WTC11 (cell line): ENCODE data around the gene SMAD6. TPM values are rescaled to one million over a fixed set of nuclear protein-coding genes. Genes with fewer than 3 reads are reported as not detected.

ENCODE experiments used
- ATAC-seq: fragments of 200-7000 bp; cut with Tn5 transposase; 2 replicates; pipeline ENCODE4 v1.10.0; 2021; ENCODE audit warnings: mild to moderate bottlenecking, moderate library complexity
- CTCF ChIA-PET: fragments of 300-600 bp; sonication (Branson Sonifier 250); formaldehyde crosslinking; loops from one replicate; lab custom pipeline; 2021; ENCODE audit warnings: antibody characterized with exemption; lab: Charles Lee
- POLR2A ChIA-PET: fragments of 350-600 bp; sonication (Branson Sonifier 250); formaldehyde crosslinking; loops from one replicate; lab custom pipeline; 2021; ENCODE audit warnings: antibody characterized with exemption; lab: Charles Lee
- DNase-seq: peaks from one replicate; pipeline ENCODE4 v3.0.0; 2021; ENCODE audit warnings: low spot score
- H3K27ac Mint-ChIP-seq: 2 replicates; pipeline ENCODE4 v1.8.0; 2021; ENCODE audit warnings: mixed read lengths
- H3K27me3 Mint-ChIP-seq: 2 replicates; pipeline ENCODE4 v1.8.0; 2021; ENCODE audit warnings: low read depth, mild to moderate bottlenecking, moderate library complexity, mixed read lengths
- H3K36me3 Mint-ChIP-seq: 2 replicates; pipeline ENCODE4 v1.8.0; 2021; ENCODE audit warnings: mixed read lengths
- H3K4me1 Mint-ChIP-seq: 2 replicates; pipeline ENCODE4 v1.8.0; 2022; ENCODE audit warnings: mixed read lengths
- H3K4me3 Mint-ChIP-seq: 2 replicates; pipeline ENCODE4 v1.8.0; 2021; ENCODE audit warnings: mild to moderate bottlenecking, moderate library complexity, mixed read lengths
- H3K9me3 Mint-ChIP-seq: 2 replicates; pipeline ENCODE4 v1.8.0; 2021; ENCODE audit warnings: mixed read lengths
- ATF1 ChIP-seq: sonication (generic); formaldehyde crosslinking; IDR thresholded peaks from 2 replicates; pipeline ENCODE4 v1.8.1; 2023; ENCODE audit warnings: mild to moderate bottlenecking, moderate library complexity, missing genetic modification reagents
- CREM ChIP-seq: sonication (generic); formaldehyde crosslinking; IDR thresholded peaks from 2 replicates; pipeline ENCODE4 v1.8.1; 2022; ENCODE audit warnings: mild to moderate bottlenecking, missing genetic modification reagents, moderate library complexity
- ERG ChIP-seq: fragments of 250-450 bp; sonication (Bioruptor Pico); IDR thresholded peaks from 2 replicates; pipeline ENCODE4 v1.8.0; 2021; ENCODE audit warnings: mild to moderate bottlenecking
- FOXP1 ChIP-seq: sonication (generic); formaldehyde crosslinking; IDR thresholded peaks from 2 replicates; pipeline ENCODE4 v1.8.0; 2022; ENCODE audit warnings: missing genetic modification reagents, mild to moderate bottlenecking, moderate library complexity, borderline replicate concordance
- KAT7 ChIP-seq: sonication (generic); formaldehyde crosslinking; IDR thresholded peaks from 2 replicates; pipeline ENCODE4 v1.8.1; 2023; ENCODE audit warnings: missing genetic modification reagents, mild to moderate bottlenecking, borderline replicate concordance
- MYBL2 ChIP-seq: sonication (generic); formaldehyde crosslinking; IDR thresholded peaks from 2 replicates; pipeline ENCODE4 v1.8.1; 2023; ENCODE audit warnings: mild to moderate bottlenecking, moderate library complexity, missing genetic modification reagents
- NFATC4 ChIP-seq: fragments of 250-450 bp; sonication (Bioruptor Pico); IDR thresholded peaks from 2 replicates; pipeline ENCODE4 v1.9.0; 2021; ENCODE audit warnings: mild to moderate bottlenecking
- OVOL2 ChIP-seq: fragments of 250-450 bp; sonication (Bioruptor Pico); IDR thresholded peaks from 2 replicates; pipeline ENCODE4 v1.9.0; 2021; ENCODE audit warnings: mild to moderate bottlenecking, borderline replicate concordance
- SMAD3 ChIP-seq: sonication (generic); formaldehyde crosslinking; IDR thresholded peaks from 2 replicates; pipeline ENCODE4 v1.8.0; 2022; ENCODE audit warnings: missing genetic modification reagents, mild to moderate bottlenecking, borderline replicate concordance
- ZBTB21 ChIP-seq: sonication (generic); formaldehyde crosslinking; IDR thresholded peaks from 2 replicates; pipeline ENCODE4 v1.8.1; 2023; ENCODE audit warnings: mild to moderate bottlenecking, missing genetic modification reagents, borderline replicate concordance
- ZNF396 ChIP-seq: fragments of 250-450 bp; sonication (Bioruptor Pico); IDR thresholded peaks from 2 replicates; pipeline ENCODE4 v1.8.0; 2021; ENCODE audit warnings: mild to moderate bottlenecking, moderate library complexity, borderline replicate concordance
- ZNF416 ChIP-seq: fragments of 250-450 bp; sonication (Bioruptor Pico); IDR thresholded peaks from 2 replicates; pipeline ENCODE4 v1.9.0; 2021; ENCODE audit warnings: mild to moderate bottlenecking, inconsistent platforms
- ZNF512 ChIP-seq: sonication (generic); formaldehyde crosslinking; IDR thresholded peaks from 2 replicates; pipeline ENCODE4 v1.8.1; 2022; ENCODE audit warnings: missing genetic modification reagents, borderline replicate concordance
- total RNA-seq: library from RNA; stranded (reverse); gene quantifications from 3 replicates; pipeline ENCODE4 v1.2.3, GENCODE V29; 2021
- TF ChIP-seq, protein P1 (sequence below): fragments of 250-450 bp; sonication (Bioruptor Pico); IDR thresholded peaks from 2 replicates; pipeline ENCODE4 v1.9.0; 2021; ENCODE audit warnings: mild to moderate bottlenecking, borderline replicate concordance
- TF ChIP-seq, protein P2 (sequence below): fragments of 200-600 bp; IDR thresholded peaks from 2 replicates; pipeline ENCODE4 v1.8.0; 2022; ENCODE audit warnings: antibody characterized with exemption

The SMAD6 gene
- total RNA-seq, 1 experiment from 2014 or later = 13.9 TPM

GRCh38 chr15:66820481-66821176 lies 118.6 kb downstream of the SMAD6 start (continued):
- TF ChIP-seq ZNF512 = no peak
- no peak for TF ChIP-seq ERG (CRISPR knock-in tag)
- TF ChIP-seq ZNF416 = no peak

DNA sequence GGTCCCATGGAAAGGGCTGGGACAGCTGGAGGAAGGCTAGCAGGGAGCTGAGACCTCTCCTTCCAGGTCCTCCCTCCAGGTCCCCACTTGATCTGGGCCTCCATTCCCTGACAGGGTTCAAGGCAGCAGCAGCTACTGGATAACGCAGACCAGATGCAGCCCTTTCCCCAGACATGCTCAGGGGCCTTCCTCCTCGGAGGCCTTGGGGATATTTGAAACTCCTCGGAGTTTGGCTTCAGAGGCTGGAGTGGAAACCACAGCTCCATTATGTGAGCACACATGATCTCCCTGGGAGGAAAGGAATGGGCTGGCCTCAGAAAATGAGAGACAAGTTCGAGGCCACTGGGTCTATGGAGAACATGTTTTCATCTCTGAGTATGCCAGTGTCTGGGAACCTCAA lies 119.3 kb downstream of the SMAD6 start:
- no peaks in the 10 kb centered on the region for H3K9me3 Mint-ChIP-seq
- CTCF ChIA-PET = interaction anchor here (1.4 kb wide), 1 partner anchor 31 kb away, joined by 6 read pairs; no protein-coding TSS in a partner anchor

GRCh38 chr15:66822114-66822513 lies 120.1 kb downstream of the SMAD6 start:
- no peaks in the 10 kb centered on the region for H3K36me3 Mint-ChIP-seq
- peaks cover 21% of the 10 kb centered on the region for H3K4me1 Mint-ChIP-seq
- CTCF ChIA-PET = no interaction called here
- H3K27me3 Mint-ChIP-seq = peaks cover 7% of the 10 kb centered on the region
- no peak for TF ChIP-seq CREM
- H3K4me3 Mint-ChIP-seq = no peak overlapping the region
- no peak overlapping the region for H3K27ac Mint-ChIP-seq
- ATAC-seq (no peak), DNase-seq (no peak)
- POLR2A ChIA-PET = no interaction called here
- no peaks in the 10 kb centered on the region for H3K9me3 Mint-ChIP-seq

More for the DNA sequence above, 119.3 kb downstream of the SMAD6 start:
- no peak overlapping the region for H3K27ac Mint-ChIP-seq
- no peak overlapping the region for H3K4me3 Mint-ChIP-seq
- DNase-seq (no peak), ATAC-seq (no peak)
- POLR2A ChIA-PET = no interaction called here
- peaks cover 13% of the 10 kb centered on the region for H3K4me1 Mint-ChIP-seq
- peaks cover 7% of the 10 kb centered on the region for H3K27me3 Mint-ChIP-seq
- H3K36me3 Mint-ChIP-seq = no peaks in the 10 kb centered on the region
- no peak for TF ChIP-seq ZNF396 (CRISPR knock-in tag)
- TF ChIP-seq, protein P1, sequence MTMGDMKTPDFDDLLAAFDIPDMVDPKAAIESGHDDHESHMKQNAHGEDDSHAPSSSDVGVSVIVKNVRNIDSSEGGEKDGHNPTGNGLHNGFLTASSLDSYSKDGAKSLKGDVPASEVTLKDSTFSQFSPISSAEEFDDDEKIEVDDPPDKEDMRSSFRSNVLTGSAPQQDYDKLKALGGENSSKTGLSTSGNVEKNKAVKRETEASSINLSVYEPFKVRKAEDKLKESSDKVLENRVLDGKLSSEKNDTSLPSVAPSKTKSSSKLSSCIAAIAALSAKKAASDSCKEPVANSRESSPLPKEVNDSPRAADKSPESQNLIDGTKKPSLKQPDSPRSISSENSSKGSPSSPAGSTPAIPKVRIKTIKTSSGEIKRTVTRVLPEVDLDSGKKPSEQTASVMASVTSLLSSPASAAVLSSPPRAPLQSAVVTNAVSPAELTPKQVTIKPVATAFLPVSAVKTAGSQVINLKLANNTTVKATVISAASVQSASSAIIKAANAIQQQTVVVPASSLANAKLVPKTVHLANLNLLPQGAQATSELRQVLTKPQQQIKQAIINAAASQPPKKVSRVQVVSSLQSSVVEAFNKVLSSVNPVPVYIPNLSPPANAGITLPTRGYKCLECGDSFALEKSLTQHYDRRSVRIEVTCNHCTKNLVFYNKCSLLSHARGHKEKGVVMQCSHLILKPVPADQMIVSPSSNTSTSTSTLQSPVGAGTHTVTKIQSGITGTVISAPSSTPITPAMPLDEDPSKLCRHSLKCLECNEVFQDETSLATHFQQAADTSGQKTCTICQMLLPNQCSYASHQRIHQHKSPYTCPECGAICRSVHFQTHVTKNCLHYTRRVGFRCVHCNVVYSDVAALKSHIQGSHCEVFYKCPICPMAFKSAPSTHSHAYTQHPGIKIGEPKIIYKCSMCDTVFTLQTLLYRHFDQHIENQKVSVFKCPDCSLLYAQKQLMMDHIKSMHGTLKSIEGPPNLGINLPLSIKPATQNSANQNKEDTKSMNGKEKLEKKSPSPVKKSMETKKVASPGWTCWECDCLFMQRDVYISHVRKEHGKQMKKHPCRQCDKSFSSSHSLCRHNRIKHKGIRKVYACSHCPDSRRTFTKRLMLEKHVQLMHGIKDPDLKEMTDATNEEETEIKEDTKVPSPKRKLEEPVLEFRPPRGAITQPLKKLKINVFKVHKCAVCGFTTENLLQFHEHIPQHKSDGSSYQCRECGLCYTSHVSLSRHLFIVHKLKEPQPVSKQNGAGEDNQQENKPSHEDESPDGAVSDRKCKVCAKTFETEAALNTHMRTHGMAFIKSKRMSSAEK = no peak
- TF ChIP-seq ERG (CRISPR knock-in tag) = no peak

DNA sequence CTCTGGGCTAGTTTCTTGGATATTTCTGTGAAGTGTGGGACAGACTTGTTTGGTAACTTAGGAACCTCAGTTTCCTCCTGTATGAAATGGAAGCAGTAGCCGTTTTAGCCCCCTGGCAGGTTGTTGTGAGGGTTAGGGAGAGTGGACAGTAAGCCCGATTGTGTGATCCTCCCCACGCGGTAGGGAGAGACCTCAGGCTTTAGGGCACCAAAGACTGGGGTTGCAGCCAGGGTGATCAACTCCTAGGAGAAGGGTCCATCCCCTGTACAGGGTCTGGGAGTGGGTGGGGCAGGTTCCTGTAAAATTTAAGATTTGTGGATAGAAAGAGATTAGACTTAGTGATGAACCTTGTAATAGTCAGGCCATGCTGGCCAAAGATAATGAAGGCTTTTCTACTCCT lies 120.5 kb downstream of the SMAD6 start:
- no peak overlapping the region for H3K4me3 Mint-ChIP-seq
- peaks cover 25% of the 10 kb centered on the region for H3K4me1 Mint-ChIP-seq
- no peak overlapping the region for H3K27ac Mint-ChIP-seq
- ChIA-PET POLR2A (no interaction called here), CTCF (no interaction called here)
- H3K36me3 Mint-ChIP-seq = no peaks in the 10 kb centered on the region
- H3K27me3 Mint-ChIP-seq = peaks cover 7% of the 10 kb centered on the region
- no peaks in the 10 kb centered on the region for H3K9me3 Mint-ChIP-seq
- no peak for DNase-seq
- no peak for ATAC-seq
- no peak for TF ChIP-seq ATF1 (CRISPR knock-in tag)
- no peak for TF ChIP-seq MYBL2 (CRISPR knock-in tag)
- TF ChIP-seq KAT7 (CRISPR knock-in tag) = no peak
- no peak for TF ChIP-seq ZNF512
- no peak for TF ChIP-seq ZBTB21 (CRISPR knock-in tag)
- TF ChIP-seq OVOL2 (CRISPR knock-in tag) = no peak
- no peak for TF ChIP-seq SMAD3
- TF ChIP-seq FOXP1 (CRISPR knock-in tag) = no peak
- no peak for TF ChIP-seq NFATC4 (CRISPR knock-in tag)
- TF ChIP-seq, protein P2, sequence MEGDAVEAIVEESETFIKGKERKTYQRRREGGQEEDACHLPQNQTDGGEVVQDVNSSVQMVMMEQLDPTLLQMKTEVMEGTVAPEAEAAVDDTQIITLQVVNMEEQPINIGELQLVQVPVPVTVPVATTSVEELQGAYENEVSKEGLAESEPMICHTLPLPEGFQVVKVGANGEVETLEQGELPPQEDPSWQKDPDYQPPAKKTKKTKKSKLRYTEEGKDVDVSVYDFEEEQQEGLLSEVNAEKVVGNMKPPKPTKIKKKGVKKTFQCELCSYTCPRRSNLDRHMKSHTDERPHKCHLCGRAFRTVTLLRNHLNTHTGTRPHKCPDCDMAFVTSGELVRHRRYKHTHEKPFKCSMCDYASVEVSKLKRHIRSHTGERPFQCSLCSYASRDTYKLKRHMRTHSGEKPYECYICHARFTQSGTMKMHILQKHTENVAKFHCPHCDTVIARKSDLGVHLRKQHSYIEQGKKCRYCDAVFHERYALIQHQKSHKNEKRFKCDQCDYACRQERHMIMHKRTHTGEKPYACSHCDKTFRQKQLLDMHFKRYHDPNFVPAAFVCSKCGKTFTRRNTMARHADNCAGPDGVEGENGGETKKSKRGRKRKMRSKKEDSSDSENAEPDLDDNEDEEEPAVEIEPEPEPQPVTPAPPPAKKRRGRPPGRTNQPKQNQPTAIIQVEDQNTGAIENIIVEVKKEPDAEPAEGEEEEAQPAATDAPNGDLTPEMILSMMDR = no peak
